ENCODE data around the gene PTPRG. TPM values are rescaled to one million over a fixed set of nuclear protein-coding genes. Genes with fewer than 3 reads are reported as not detected.

PTPRG gene
- total RNA-seq, 2 donors from 2014 or later, result 23.9 to 31.6 TPM

GRCh38 chr3:61589856-61590255 is 28.5 kb downstream of the PTPRG start:
- 92 to 95% methylated on average over 5 of the region's 5 CpGs for WGBS, 2 donors
- Histone ChIP-seq H3K27me3 (no peaks in the 10 kb centered on the region), H3K4me3 (no peak overlapping the region), H3K9me3 (no peaks in the 10 kb centered on the region), H3K4me1 (no peaks in the 10 kb centered on the region), H3K36me3 (replicated peaks in 1 of 2; ENCODE audit: insufficient read depth in 1 of 2, low read depth in 2 of 2) (no peaks in the 10 kb centered on the region), H3K27ac (no peak overlapping the region)
- no peak for ATAC-seq
- no peak for DNase-seq
- TF ChIP-seq POLR2A (IDR thresholded peaks at IDR 0.05) (no peak), CTCF (IDR thresholded peaks at IDR 0.05) (no peak)
- intact Hi-C loops (cut with DNase I), result no loop called here

- H3K4me3 ChIP-seq, result no peak overlapping the region
- DNase-seq, result no peak
- no peak overlapping the region for H3K27ac ChIP-seq
- H3K36me3 ChIP-seq (replicated peaks in 1 of 2; ENCODE audit: insufficient read depth in 1 of 2, low read depth in 2 of 2), result no peaks in the 10 kb centered on the region
- intact Hi-C loops (cut with DNase I), result no loop called here
- no peaks in the 10 kb centered on the region for H3K27me3 ChIP-seq
- TF ChIP-seq POLR2A (IDR thresholded peaks at IDR 0.05) (no peak), CTCF (IDR thresholded peaks at IDR 0.05) (no peak)
- no peak for ATAC-seq
- no peaks in the 10 kb centered on the region for H3K9me3 ChIP-seq
- no peaks in the 10 kb centered on the region for H3K4me1 ChIP-seq
Measured at GRCh38 chr3:61591300-61591699, 29.9 kb downstream of the PTPRG start.

GRCh38 chr3:61593446-61594029 is 32.2 kb downstream of the PTPRG start:
- no peak for DNase-seq
- TF ChIP-seq POLR2A (IDR thresholded peaks at IDR 0.05) (no peak), CTCF (IDR thresholded peaks at IDR 0.05) (no peak)
- Histone ChIP-seq H3K9me3 (no peaks in the 10 kb centered on the region), H3K4me3 (no peak overlapping the region), H3K27ac (no peak overlapping the region), H3K36me3 (replicated peaks in 1 of 2; ENCODE audit: insufficient read depth in 1 of 2, low read depth in 2 of 2) (no peaks in the 10 kb centered on the region), H3K4me1 (no peaks in the 10 kb centered on the region), H3K27me3 (no peaks in the 10 kb centered on the region)
- ATAC-seq, result no peak
- WGBS, 2 donors, result 52 to 56% methylated on average over 4 of the region's 4 CpGs
- intact Hi-C loops (cut with DNase I), result no loop called here

GRCh38 chr3:61594144-61594963 is 33.0 kb downstream of the PTPRG start:
- Histone ChIP-seq H3K36me3 (replicated peaks in 1 of 2; ENCODE audit: insufficient read depth in 1 of 2, low read depth in 2 of 2) (no peaks in the 10 kb centered on the region), H3K27me3 (no peaks in the 10 kb centered on the region), H3K27ac (no peak overlapping the region), H3K9me3 (no peaks in the 10 kb centered on the region), H3K4me3 (no peak overlapping the region), H3K4me1 (no peaks in the 10 kb centered on the region)
- DNase-seq (no peak), ATAC-seq (no peak)
- intact Hi-C loops (cut with DNase I), result no loop called here
- TF ChIP-seq CTCF (IDR thresholded peaks at IDR 0.05) (no peak), POLR2A (IDR thresholded peaks at IDR 0.05) (no peak)
- 77 to 82% methylated on average over 12 of the region's 12 CpGs for WGBS, 2 donors

- Histone ChIP-seq H3K4me3 (no peak overlapping the region), H3K27me3 (no peaks in the 10 kb centered on the region), H3K9me3 (no peaks in the 10 kb centered on the region), H3K27ac (no peak overlapping the region), H3K4me1 (no peaks in the 10 kb centered on the region), H3K36me3 (replicated peaks in 1 of 2; ENCODE audit: insufficient read depth in 1 of 2, low read depth in 2 of 2) (no peaks in the 10 kb centered on the region)
- no peak for ATAC-seq
- intact Hi-C loops (cut with DNase I), result no loop called here
- DNase-seq, result no peak
- 69 to 72% methylated on average over 9 of the region's 9 CpGs for WGBS, 2 donors
- TF ChIP-seq POLR2A (IDR thresholded peaks at IDR 0.05) (no peak), CTCF (IDR thresholded peaks at IDR 0.05) (no peak)
Measured at GRCh38 chr3:61594964-61595285, 33.6 kb downstream of the PTPRG start.

Measured in body of pancreas (tissue), 4 donors.